Measurements from ENCODE around the gene TRANK1.

- TF ChIP-seq CTCF (conservative IDR thresholded peaks at IDR 0.05; ENCODE audit: low read depth, low read length) (no peak), EZH2 (IDR thresholded peaks at IDR 0.05; ENCODE audit: low read length, unreplicated experiment) (no peak)
Measured at GRCh38 chr3:36796881-36797280, 148.0 kb downstream of the TRANK1 start.
